OCI-LY3 (cell line): ENCODE data around the gene WDR90.

Experiments used
- H2AFZ ChIP-seq: fragments of 200-600, 300-600 bp; shearing (Covaris generic); 2 replicates; pipeline ENCODE4 v1.6.0; 2014; ENCODE audit warnings: antibody characterized with exemption, low read depth, low read length
- H3K27ac ChIP-seq: fragments of 200-600, 300-600 bp; sonication (generic); 2 replicates; pipeline ENCODE4 v1.5.1; 2014; ENCODE audit warnings: mild to moderate bottlenecking, low read length, moderate library complexity, mixed read lengths
- H3K27me3 ChIP-seq: fragments of 200-600, 300-600 bp; sonication (generic); 2 replicates; pipeline ENCODE4 v1.6.1; 2014; ENCODE audit warnings: low read depth, low read length, mixed read lengths
- H3K36me3 ChIP-seq: fragments of 200-600, 300-600 bp; sonication (generic); replicated peaks from 2 replicates; pipeline ENCODE3; 2014; ENCODE audit warnings: low read depth, low read length, mixed read lengths
- H3K4me1 ChIP-seq: fragments of 300-600, 200-600 bp; sonication (generic); 2 replicates; pipeline ENCODE4 v1.6.1; 2014; ENCODE audit warnings: low read length, mixed read lengths
- H3K4me2 ChIP-seq: fragments of 200-600, 300-600 bp; sonication (generic); 2 replicates; pipeline ENCODE4 v1.6.1; 2014; ENCODE audit warnings: low read length, mixed read lengths
- H3K4me3 ChIP-seq: fragments of 300-600, 200-600 bp; sonication (generic); 2 replicates; pipeline ENCODE4 v1.5.1; 2014; ENCODE audit warnings: antibody characterized with exemption, mild to moderate bottlenecking, low read length, moderate library complexity
- H3K79me2 ChIP-seq: fragments of 300-600, 200-600 bp; shearing (Covaris generic); 2 replicates; pipeline ENCODE4 v1.6.1; 2014; ENCODE audit warnings: mild to moderate bottlenecking, low read length, mixed read lengths
- H3K9ac ChIP-seq: fragments of 300-600, 200-600 bp; shearing (Covaris generic); 2 replicates; pipeline ENCODE4 v1.6.0; 2014; ENCODE audit warnings: mild to moderate bottlenecking, low read length, moderate library complexity
- H3K9me3 ChIP-seq: fragments of 200-600, 300-600 bp; shearing (Covaris generic); 2 replicates; pipeline ENCODE4 v1.6.1; 2014; ENCODE audit warnings: low read length, mixed read lengths; ENCODE audit not compliant: insufficient read depth
- H4K20me1 ChIP-seq: fragments of 200-600, 300-600 bp; sonication (generic); 2 replicates; pipeline ENCODE4 v1.6.1; 2016; ENCODE audit warnings: low read length, mixed read lengths; ENCODE audit not compliant: insufficient read depth
- EZH2phosphoT487 ChIP-seq: fragments of 200-600 bp; shearing (Covaris generic); IDR thresholded peaks from 2 replicates; pipeline ENCODE4 v1.6.1; 2018; ENCODE audit warnings: antibody characterized with exemption, mixed run types, low read depth
- TF ChIP-seq, protein P1 (sequence below): fragments of 200-600, 300-600 bp; sonication (generic); IDR thresholded peaks from 2 replicates; pipeline ENCODE4 v1.5.1; 2014; ENCODE audit warnings: antibody characterized with exemption, low read length, low read depth

WDR90 gene

DNA sequence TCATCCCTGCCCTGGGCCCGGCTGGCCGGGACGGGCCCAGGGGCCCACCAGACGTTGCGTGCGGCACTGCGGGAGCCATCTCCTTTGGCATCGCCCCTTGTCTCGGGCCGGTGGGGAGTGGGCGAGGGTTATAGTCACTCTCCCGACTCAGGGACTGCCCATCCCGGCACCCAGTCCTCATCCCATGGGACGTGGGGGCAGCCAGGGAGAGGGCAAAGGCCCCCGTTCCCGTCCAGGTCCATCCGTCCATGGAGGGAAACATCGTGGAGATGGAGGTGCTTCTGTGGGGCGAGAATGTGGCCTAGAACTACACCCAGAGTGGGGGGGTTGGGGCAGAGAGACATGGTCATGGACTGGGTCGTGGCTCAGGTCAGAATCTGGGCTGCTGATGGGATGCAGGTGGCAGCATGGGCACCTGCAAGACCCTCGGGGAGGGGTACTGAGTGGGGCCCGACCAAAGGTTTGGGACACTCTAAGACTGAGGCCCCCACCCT, 2.4 kb upstream of the WDR90 start:
- no peak overlapping the region for H2AFZ ChIP-seq
- peaks cover 56% of the 10 kb centered on the region for H3K79me2 ChIP-seq
- H4K20me1 ChIP-seq: peaks cover 7% of the 10 kb centered on the region; the same call in 1 of the 2 replicates
- no peak overlapping the region for H3K27ac ChIP-seq
- no peak overlapping the region for H3K4me3 ChIP-seq
- peaks cover 3% of the 10 kb centered on the region for H3K36me3 ChIP-seq
- no peaks in the 10 kb centered on the region for H3K27me3 ChIP-seq
- peaks cover 18% of the 10 kb centered on the region for H3K4me1 ChIP-seq
- TF ChIP-seq, protein P1, sequence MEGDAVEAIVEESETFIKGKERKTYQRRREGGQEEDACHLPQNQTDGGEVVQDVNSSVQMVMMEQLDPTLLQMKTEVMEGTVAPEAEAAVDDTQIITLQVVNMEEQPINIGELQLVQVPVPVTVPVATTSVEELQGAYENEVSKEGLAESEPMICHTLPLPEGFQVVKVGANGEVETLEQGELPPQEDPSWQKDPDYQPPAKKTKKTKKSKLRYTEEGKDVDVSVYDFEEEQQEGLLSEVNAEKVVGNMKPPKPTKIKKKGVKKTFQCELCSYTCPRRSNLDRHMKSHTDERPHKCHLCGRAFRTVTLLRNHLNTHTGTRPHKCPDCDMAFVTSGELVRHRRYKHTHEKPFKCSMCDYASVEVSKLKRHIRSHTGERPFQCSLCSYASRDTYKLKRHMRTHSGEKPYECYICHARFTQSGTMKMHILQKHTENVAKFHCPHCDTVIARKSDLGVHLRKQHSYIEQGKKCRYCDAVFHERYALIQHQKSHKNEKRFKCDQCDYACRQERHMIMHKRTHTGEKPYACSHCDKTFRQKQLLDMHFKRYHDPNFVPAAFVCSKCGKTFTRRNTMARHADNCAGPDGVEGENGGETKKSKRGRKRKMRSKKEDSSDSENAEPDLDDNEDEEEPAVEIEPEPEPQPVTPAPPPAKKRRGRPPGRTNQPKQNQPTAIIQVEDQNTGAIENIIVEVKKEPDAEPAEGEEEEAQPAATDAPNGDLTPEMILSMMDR: no peak
- TF ChIP-seq EZH2phosphoT487: no peak
- 0 out of 2 replicates have a peak overlapping the region, but pooled peaks have one; percentile 96 for H3K4me2 ChIP-seq
- H3K9me3 ChIP-seq: no peaks in the 10 kb centered on the region
- H3K9ac ChIP-seq: no peak overlapping the region

DNA sequence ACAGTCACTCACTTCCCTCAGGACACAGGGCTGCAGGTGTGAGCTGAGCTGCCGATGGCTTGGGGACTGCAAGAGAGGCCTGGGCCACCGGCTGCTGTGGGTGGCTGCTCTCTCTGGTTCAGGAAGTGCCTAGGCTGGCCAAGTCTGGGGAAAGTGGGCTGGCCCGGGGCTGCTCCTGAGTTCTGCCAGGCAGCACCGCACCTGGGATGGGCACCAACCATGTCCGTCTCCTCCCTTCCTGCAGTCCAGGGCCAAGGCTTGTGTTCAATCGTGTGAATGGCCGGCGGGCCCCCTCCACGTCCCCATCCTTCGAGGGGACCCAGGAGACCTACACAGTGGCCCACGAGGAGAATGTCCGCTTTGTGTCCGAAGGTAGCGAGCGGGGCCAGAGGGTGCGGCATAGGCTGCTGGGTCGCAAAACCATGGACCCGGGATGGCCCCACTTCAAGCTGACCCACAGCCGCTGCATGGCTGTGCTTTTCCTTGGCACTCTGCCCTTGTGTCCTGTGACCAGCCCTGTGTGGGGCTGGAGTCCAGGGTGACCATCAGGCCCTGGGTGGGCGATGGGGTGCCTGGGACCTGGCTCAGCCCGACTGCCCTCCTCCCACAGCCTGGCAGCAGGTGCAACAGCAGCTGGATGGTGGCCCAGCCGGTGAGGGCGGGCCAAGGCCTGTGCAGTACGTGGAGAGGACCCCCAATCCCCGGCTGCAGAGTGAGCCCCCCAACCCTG, 1.8 kb upstream of the WDR90 start:
- H3K4me1 ChIP-seq: peaks cover 18% of the 10 kb centered on the region
- peak overlapping the region; percentile 96 for H3K4me2 ChIP-seq
- peak overlapping the region; percentile 79; the same call in 1 of the 2 replicates for H3K9ac ChIP-seq
- H3K4me3 ChIP-seq: peak overlapping the region; percentile 82
- H2AFZ ChIP-seq: no peak overlapping the region
- H3K9me3 ChIP-seq: no peaks in the 10 kb centered on the region
- no peaks in the 10 kb centered on the region for H3K27me3 ChIP-seq
- TF ChIP-seq, protein P1: no peak
- TF ChIP-seq EZH2phosphoT487: no peak
- peaks cover 50% of the 10 kb centered on the region for H3K79me2 ChIP-seq
- no peak overlapping the region for H3K27ac ChIP-seq
- peaks cover 7% of the 10 kb centered on the region; the same call in 1 of the 2 replicates for H4K20me1 ChIP-seq
- peaks cover 3% of the 10 kb centered on the region for H3K36me3 ChIP-seq

DNA sequence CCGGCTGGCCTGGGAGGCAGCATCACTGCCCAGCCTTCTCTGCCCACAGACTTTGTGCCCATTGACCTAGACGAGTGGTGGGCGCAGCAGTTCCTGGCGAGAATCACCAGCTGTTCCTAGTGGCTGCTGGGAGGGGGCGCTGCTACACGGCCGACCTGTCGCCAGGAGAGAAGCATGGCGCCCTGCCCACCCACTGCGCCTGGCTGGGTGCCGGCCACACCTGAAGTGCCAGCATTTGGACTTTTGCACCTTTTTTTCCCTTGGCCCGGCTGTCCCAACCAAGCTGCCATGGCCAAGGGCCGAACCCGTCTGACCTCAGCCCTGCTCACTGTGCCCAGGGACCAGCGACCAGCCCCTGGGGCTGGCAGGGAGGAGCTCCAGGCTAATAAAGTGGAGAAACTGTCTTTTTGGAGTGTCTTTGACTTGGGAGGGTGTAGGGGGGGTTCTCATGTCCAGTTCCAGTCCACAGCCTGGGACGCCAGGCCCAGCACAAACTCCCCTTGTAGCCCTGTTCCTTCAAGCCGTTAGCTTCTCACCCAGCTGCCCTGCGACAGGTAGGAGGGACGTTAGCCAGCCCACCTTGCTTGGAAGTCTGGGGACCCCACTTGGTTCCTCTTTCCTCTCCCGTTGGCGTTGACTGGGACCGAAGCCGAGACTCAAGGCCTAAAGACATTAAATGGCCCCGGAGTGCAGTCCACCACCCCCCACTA, 939 bp upstream of the WDR90 start:
- H4K20me1 ChIP-seq: peaks cover 7% of the 10 kb centered on the region; the same call in 1 of the 2 replicates
- peaks cover 13% of the 10 kb centered on the region for H3K4me1 ChIP-seq
- peak overlapping the region; percentile 96 for H3K4me2 ChIP-seq
- no peak overlapping the region for H2AFZ ChIP-seq
- H3K9me3 ChIP-seq: no peaks in the 10 kb centered on the region
- H3K4me3 ChIP-seq: peak overlapping the region; percentile 82
- peak overlapping the region; percentile 73 for H3K27ac ChIP-seq
- H3K36me3 ChIP-seq: no peaks in the 10 kb centered on the region
- TF ChIP-seq, protein P1: peak; percentile 73
- TF ChIP-seq EZH2phosphoT487: no peak
- H3K27me3 ChIP-seq: no peaks in the 10 kb centered on the region
- peaks cover 41% of the 10 kb centered on the region for H3K79me2 ChIP-seq
- peak overlapping the region; percentile 79 for H3K9ac ChIP-seq

DNA sequence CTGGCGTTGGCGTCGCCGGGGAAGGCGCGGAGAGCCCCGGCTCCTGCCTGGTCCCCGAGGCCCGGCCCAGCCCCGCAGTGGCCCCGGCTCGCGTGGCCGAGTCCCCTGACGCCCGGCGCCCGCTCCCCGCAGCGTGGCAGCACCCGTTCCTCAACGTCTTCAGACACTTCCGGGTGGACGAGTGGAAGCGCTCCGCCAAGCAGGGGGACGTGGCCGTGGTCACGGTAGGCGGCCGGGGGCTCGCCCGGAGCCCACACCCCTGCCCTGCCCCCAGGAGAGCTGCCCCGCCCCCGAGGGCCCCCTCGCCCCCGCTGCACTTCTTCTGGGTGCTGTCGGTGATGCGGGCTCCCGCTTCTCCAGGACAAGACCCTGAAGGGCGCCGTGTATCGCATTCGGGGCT, 466 bp downstream of the WDR90 start:
- TF ChIP-seq, protein P1: no peak
- no peak for TF ChIP-seq EZH2phosphoT487
- Histone ChIP-seq H2AFZ (no peak overlapping the region), H3K79me2 (peaks cover 29% of the 10 kb centered on the region), H3K27ac (peak overlapping the region; percentile 17; the same call in 1 of the 2 replicates), H3K4me3 (peak overlapping the region; percentile 82), H3K4me2 (peak overlapping the region; percentile 96), H3K27me3 (no peaks in the 10 kb centered on the region), H3K9me3 (no peaks in the 10 kb centered on the region), H3K9ac (peak overlapping the region; percentile 79), H3K4me1 (peaks cover 12% of the 10 kb centered on the region), H4K20me1 (peaks cover 7% of the 10 kb centered on the region; the same call in 1 of the 2 replicates), H3K36me3 (no peaks in the 10 kb centered on the region)
